SK-N-SH (cell line): ENCODE results near the gene RHBDL3. TPM values are rescaled to one million over a fixed set of nuclear protein-coding genes. Genes with fewer than 3 reads are reported as not detected.

ENCODE experiments used
- CTCF ChIA-PET: fragments of 300-600, 350-600 bp; formaldehyde crosslinking; extraction: SDS; loops from one replicate; lab custom pipeline; 2021; lab: Yijun Ruan, JAX
- POLR2A ChIA-PET: fragments of 350-600 bp; sonication (Branson Sonifier 250); formaldehyde crosslinking; extraction: SDS; loops from one replicate; lab custom pipeline; 2020; ENCODE audit warnings: antibody characterized with exemption, inconsistent platforms; lab: Yijun Ruan, JAX
- DNase-seq: peaks from one replicate; pipeline ENCODE4 v3.0.0; 2012
- H2AFZ ChIP-seq: fragments of 200-600 bp; sonication (generic); 2 replicates; pipeline ENCODE4 v1.8.1; 2016; ENCODE audit warnings: antibody characterized with exemption, mild to moderate bottlenecking, low read depth
- H3F3A ChIP-seq: fragments of 200-600 bp; sonication (generic); replicated peaks from 2 replicates; pipeline ENCODE3; 2016; ENCODE audit warnings: antibody characterized with exemption, mild to moderate bottlenecking; ENCODE audit not compliant: insufficient read depth
- H3K27ac ChIP-seq, 2 experiments: fragments of 200-500 bp in 1 of 2; fragments of 200-600 bp in 1 of 2; sonication (Bioruptor generic) in 1 of 2; sonication (generic), shearing (Covaris generic) in 1 of 2; 2 replicates each; pipeline versions ENCODE4 v1.5.1 to v1.6.1; 2014 to 2016; ENCODE audit warnings: low read depth in 2 of 2, inconsistent platforms in 1 of 2, low read length in 1 of 2, mild to moderate bottlenecking in 1 of 2, mixed read lengths in 1 of 2
- H3K27me3 ChIP-seq: fragments of 200-600 bp; sonication (generic), shearing (Covaris generic); 2 replicates; pipeline ENCODE4 v1.6.1; 2016; ENCODE audit warnings: mixed run types; ENCODE audit not compliant: insufficient read depth
- H3K36me3 ChIP-seq, 2 experiments: fragments of 200-500 bp in 1 of 2; fragments of 200-600 bp in 1 of 2; sonication (Bioruptor generic) in 1 of 2; sonication (generic) in 1 of 2; replicated peaks in 1 of 2; 2 replicates each; pipeline versions ENCODE3 to v1.5.1; 2014 to 2016; ENCODE audit warnings: low read length in 1 of 2, mild to moderate bottlenecking in 1 of 2; ENCODE audit not compliant: insufficient read depth in 2 of 2, control insufficient read depth in 1 of 2
- H3K4me1 ChIP-seq, 2 experiments: fragments of 200-500 bp in 1 of 2; fragments of 200-600 bp in 1 of 2; sonication (Bioruptor generic) in 1 of 2; sonication (generic), shearing (Covaris generic) in 1 of 2; 2 replicates each; pipeline versions ENCODE4 v1.5.1 to v1.6.1; 2014 to 2016; ENCODE audit warnings: low read depth in 1 of 2, low read length in 1 of 2, mixed run types in 1 of 2; ENCODE audit not compliant: insufficient read depth in 2 of 2, control insufficient read depth in 1 of 2
- H3K4me2 ChIP-seq: fragments of 200-600 bp; sonication (generic), shearing (Covaris generic); 2 replicates; pipeline ENCODE4 v1.6.1; 2017; ENCODE audit warnings: mixed run types
- H3K4me3 ChIP-seq, 2 experiments: fragments of 200-500 bp in 1 of 2; fragments of 200-600 bp in 1 of 2; sonication (Bioruptor generic) in 1 of 2; sonication (generic), shearing (Covaris generic) in 1 of 2; 2 replicates each; pipeline versions ENCODE4 v1.5.1 to v1.8.1; 2014 to 2016; ENCODE audit warnings: low read depth in 2 of 2, inconsistent platforms in 1 of 2, low read length in 1 of 2, mild to moderate bottlenecking in 1 of 2, mixed read lengths in 1 of 2, moderate library complexity in 1 of 2
- H3K79me2 ChIP-seq: fragments of 200-600 bp; sonication (generic); 2 replicates; pipeline ENCODE4 v1.8.1; 2017; ENCODE audit warnings: mild to moderate bottlenecking; ENCODE audit not compliant: insufficient read depth
- H3K9ac ChIP-seq: fragments of 200-600 bp; sonication (generic); 2 replicates; pipeline ENCODE4 v1.6.1; 2017; ENCODE audit warnings: mixed run types
- H3K9me2 ChIP-seq: fragments of 200-600 bp; sonication (generic); 2 replicates; pipeline ENCODE4 v1.6.1; 2017; ENCODE audit warnings: mixed run types
- H3K9me3 ChIP-seq: fragments of 200-600 bp; sonication (generic); 2 replicates; pipeline ENCODE4 v1.6.1; 2017; ENCODE audit warnings: mixed run types, mild to moderate bottlenecking, moderate library complexity
- H4K20me1 ChIP-seq: fragments of 200-600 bp; sonication (generic); 2 replicates; pipeline ENCODE4 v1.6.1; 2017; ENCODE audit warnings: mild to moderate bottlenecking, mixed run types; ENCODE audit not compliant: insufficient read depth
- CHD2 ChIP-seq: fragments of 150-350 bp; IDR thresholded peaks from 2 replicates; pipeline ENCODE4 v1.6.1; 2018; ENCODE audit warnings: low read length; ENCODE audit not compliant: partially characterized antibody
- EZH2phosphoT487 ChIP-seq: fragments of 200-600 bp; sonication (generic); IDR thresholded peaks from 2 replicates; pipeline ENCODE4 v1.6.1; 2017; ENCODE audit warnings: low read depth, mixed run types, mild to moderate bottlenecking, antibody characterized with exemption, moderate library complexity, borderline replicate concordance
- FOXJ3 ChIP-seq: sonication (generic); formaldehyde crosslinking; IDR thresholded peaks from 2 replicates; pipeline ENCODE4 v1.5.1; 2020; ENCODE audit warnings: mild to moderate bottlenecking, missing genetic modification reagents
- FOXM1 ChIP-seq: IDR thresholded peaks from 2 replicates; pipeline ENCODE4 v1.4.0; 2012; ENCODE audit warnings: low read depth, mild to moderate bottlenecking
- GATA2 ChIP-seq: sonication (generic); formaldehyde crosslinking; IDR thresholded peaks from 2 replicates; pipeline ENCODE4 v1.5.0; 2020; ENCODE audit warnings: mild to moderate bottlenecking, missing genetic modification reagents
- JUND ChIP-seq: IDR thresholded peaks from 2 replicates; pipeline ENCODE4 v1.4.0; 2012
- MEF2A ChIP-seq: IDR thresholded peaks from 2 replicates; pipeline ENCODE4 v1.4.0; 2012; ENCODE audit warnings: low read depth, borderline replicate concordance
- POLR2AphosphoS5 ChIP-seq: IDR thresholded peaks from 2 replicates; pipeline ENCODE4 v1.6.1; 2012; ENCODE audit warnings: low read depth, low read length
- SIN3A ChIP-seq: IDR thresholded peaks from 2 replicates; pipeline ENCODE4 v1.6.1; 2012; ENCODE audit warnings: low read depth, mild to moderate bottlenecking, low read length, moderate library complexity, borderline replicate concordance
- SMC3 ChIP-seq: IDR thresholded peaks from 2 replicates; pipeline ENCODE4 v1.6.1; 2012; ENCODE audit warnings: low read depth, low read length, improper control_type of control experiment
- TAF1 ChIP-seq: IDR thresholded peaks from 2 replicates; pipeline ENCODE4 v1.6.1; 2012; ENCODE audit warnings: low read depth, mild to moderate bottlenecking, low read length, moderate library complexity, borderline replicate concordance
- TCF12 ChIP-seq: IDR thresholded peaks from 2 replicates; pipeline ENCODE4 v1.4.0; 2012
- whole genome bisulfite sequencing: methylation state at CpG from one replicate; pipeline ENCODE4 v1.1.6; 2017; ENCODE audit warnings: low lambda C conversion rate; 5-methylcytosine and 5-hydroxymethylcytosine counted together
- polyA plus RNA-seq, 3 experiments: library from polyadenylated mRNA; depleted of rRNA; stranded (reverse); fragments of >200 nt; gene quantifications; 2 replicates each; pipeline ENCODE4 v1.2.3, GENCODE V29; 2012
- TF ChIP-seq, protein P1 (sequence below): IDR thresholded peaks from 2 replicates; pipeline ENCODE4 v1.4.0; 2012; ENCODE audit warnings: low read depth, borderline replicate concordance
- TF ChIP-seq, protein P2 (sequence below): IDR thresholded peaks from 2 replicates; pipeline ENCODE4 v1.4.0; 2012; ENCODE audit warnings: low read depth, borderline replicate concordance
- TF ChIP-seq, protein P3 (sequence below): IDR thresholded peaks from 2 replicates; pipeline ENCODE4; 2012
- TF ChIP-seq, protein P4 (sequence below): IDR thresholded peaks from 2 replicates; pipeline ENCODE4 v1.6.1; 2012; ENCODE audit warnings: mild to moderate bottlenecking, low read depth, low read length, moderate library complexity

RHBDL3 gene
- polyA plus RNA-seq, 1 of the 3 experiments (the other 2 are of a cell fraction) = 0.72 TPM

DNA sequence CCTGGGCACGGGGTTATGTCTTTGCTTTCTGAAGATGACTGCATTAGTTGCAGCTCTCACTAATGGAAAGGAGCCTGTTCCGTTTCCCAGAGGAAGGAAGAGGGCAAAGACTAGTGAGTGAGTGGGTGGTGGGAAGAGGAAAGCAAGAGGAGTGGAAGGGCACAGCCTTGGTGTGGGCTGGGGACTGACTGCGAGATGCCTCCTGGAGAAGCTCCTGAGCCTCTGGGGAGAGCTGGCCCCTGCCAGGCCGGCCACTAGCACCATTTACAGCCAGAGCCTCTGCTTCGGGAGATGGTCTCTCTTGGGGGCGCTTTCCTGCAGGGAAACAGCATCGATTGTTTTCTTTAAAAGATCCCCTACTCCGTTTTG, 825 bp upstream of the RHBDL3 start (continued):
- TF ChIP-seq, protein P1, sequence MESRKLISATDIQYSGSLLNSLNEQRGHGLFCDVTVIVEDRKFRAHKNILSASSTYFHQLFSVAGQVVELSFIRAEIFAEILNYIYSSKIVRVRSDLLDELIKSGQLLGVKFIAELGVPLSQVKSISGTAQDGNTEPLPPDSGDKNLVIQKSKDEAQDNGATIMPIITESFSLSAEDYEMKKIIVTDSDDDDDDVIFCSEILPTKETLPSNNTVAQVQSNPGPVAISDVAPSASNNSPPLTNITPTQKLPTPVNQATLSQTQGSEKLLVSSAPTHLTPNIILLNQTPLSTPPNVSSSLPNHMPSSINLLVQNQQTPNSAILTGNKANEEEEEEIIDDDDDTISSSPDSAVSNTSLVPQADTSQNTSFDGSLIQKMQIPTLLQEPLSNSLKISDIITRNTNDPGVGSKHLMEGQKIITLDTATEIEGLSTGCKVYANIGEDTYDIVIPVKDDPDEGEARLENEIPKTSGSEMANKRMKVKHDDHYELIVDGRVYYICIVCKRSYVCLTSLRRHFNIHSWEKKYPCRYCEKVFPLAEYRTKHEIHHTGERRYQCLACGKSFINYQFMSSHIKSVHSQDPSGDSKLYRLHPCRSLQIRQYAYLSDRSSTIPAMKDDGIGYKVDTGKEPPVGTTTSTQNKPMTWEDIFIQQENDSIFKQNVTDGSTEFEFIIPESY = no peak

DNA sequence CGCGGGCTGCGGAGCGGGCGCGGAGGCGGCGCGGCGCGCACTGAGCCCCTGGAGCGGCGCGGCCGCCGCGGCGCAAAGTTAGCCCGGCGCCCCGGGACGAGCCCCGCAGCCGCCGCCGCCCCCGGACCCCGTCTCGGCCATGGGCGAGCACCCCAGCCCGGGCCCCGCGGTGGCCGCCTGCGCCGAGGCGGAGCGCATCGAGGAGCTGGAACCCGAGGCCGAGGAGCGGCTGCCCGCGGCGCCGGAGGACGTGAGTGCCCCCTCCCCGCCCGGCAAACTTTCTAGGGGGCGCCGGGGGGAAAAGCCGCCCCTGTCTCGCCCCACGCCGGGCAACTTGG, 388 bp downstream of the RHBDL3 start:
- no peaks in the 10 kb centered on the region for H3K36me3 ChIP-seq
- no CpG with 5 or more reads among the region's 55 CpGs for WGBS
- peaks cover 7% of the 10 kb centered on the region; the same call in 1 of the 2 replicates for H3K27me3 ChIP-seq
- TF ChIP-seq SIN3A = no peak
- TF ChIP-seq TCF12 = no peak
- no peak for TF ChIP-seq FOXJ3 (CRISPR knock-in tag)
- no peak for TF ChIP-seq CHD2
- TF ChIP-seq SMC3 = no peak
- TF ChIP-seq POLR2AphosphoS5 = no peak
- H3K9ac ChIP-seq = no peak overlapping the region
- 0 out of 2 replicates have a peak overlapping the region, but pooled peaks have one; percentile 63 for H2AFZ ChIP-seq
- H3K4me2 ChIP-seq = peak overlapping the region; percentile 91
- ChIA-PET POLR2A (interaction anchor here (1.1 kb wide), 1 partner anchor 17 kb away, joined by 3 read pairs; no protein-coding TSS in a partner anchor), CTCF (interaction anchor here (1.0 to 4.6 kb wide), 4 partner anchors 8 to 31 kb away, joined by 3 to 25 read pairs (median 4); no protein-coding TSS in a partner anchor)
- H3K4me3 ChIP-seq = peak overlapping the region; percentile 60 to 64
- no peaks in the 10 kb centered on the region for H3K9me3 ChIP-seq
- no peaks in the 10 kb centered on the region for H3K79me2 ChIP-seq
- peaks cover 11% of the 10 kb centered on the region for H3F3A ChIP-seq
- H3K27ac ChIP-seq = no peak overlapping the region
- no peaks in the 10 kb centered on the region for H4K20me1 ChIP-seq
- peaks cover 0 to 10% of the 10 kb centered on the region in 2 experiments; a peak in 1 of 4 replicates for H3K4me1 ChIP-seq
- no peaks in the 10 kb centered on the region for H3K9me2 ChIP-seq
- DNase-seq = no peak

DNA sequence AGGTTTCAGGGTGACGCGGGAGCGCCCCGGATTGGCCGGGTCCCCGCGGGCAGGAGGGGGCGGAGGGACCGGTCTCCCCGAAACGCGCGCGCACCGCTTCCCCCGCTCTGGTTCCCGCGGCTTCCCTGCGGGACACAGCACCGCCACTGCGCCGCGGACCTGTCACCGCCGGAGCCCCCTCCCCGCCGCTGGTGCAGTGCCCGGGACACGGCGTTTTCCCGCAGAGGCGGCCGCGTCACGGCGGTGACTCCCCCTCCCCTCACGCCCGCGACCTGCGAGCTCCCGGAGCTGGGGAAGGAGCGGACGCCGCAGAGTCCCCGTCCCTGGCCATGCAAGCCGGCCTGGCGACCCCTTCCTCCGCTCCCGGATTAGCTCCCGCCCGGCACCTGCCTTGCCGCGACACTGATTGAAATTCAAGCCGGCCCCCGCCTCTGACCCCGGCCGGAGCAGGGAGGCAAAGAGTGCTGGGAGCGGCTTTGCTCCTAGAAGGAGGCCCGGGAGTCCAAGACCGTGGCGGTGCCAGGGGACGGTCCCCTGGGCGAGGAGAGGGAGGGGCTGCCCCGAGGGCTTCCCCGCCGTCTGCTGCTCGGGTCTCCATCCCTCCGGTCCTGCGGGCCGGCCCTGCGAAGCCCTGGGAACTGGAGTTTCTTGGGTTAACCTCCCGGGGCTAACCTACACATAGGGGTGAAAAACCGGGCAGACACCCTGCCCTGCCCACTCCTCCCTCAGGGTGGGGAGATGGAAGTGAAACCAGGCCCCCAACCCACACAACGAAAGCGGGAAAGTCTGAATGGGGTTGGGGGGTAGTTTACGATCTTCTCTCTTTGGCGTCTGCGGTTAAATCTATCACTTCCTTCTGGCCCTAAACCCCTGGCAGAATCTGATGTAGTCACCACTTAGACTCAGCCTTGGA, 1.0 kb downstream of the RHBDL3 start:
- H3K4me1 ChIP-seq = peaks cover 0 to 10% of the 10 kb centered on the region in 2 experiments; a peak in 1 of 4 replicates
- H3K79me2 ChIP-seq = no peaks in the 10 kb centered on the region
- no peaks in the 10 kb centered on the region for H3K36me3 ChIP-seq
- H3F3A ChIP-seq = peaks cover 11% of the 10 kb centered on the region
- WGBS = 29% methylated on average over 19 of the region's 78 CpGs
- no peaks in the 10 kb centered on the region for H4K20me1 ChIP-seq
- POLR2A ChIA-PET = interaction anchor here (1.1 kb wide), 1 partner anchor 16 kb away, joined by 3 read pairs; no protein-coding TSS in a partner anchor
- peaks cover 7% of the 10 kb centered on the region; the same call in 1 of the 2 replicates for H3K27me3 ChIP-seq
- CTCF ChIA-PET = interaction anchor here (0.7 to 4.6 kb wide), 5 partner anchors 9 to 30 kb away, joined by 3 to 25 read pairs (median 4); no protein-coding TSS in a partner anchor
- peak overlapping the region; percentile 91 for H3K4me2 ChIP-seq
- H3K9ac ChIP-seq = no peak overlapping the region
- no peaks in the 10 kb centered on the region for H3K9me3 ChIP-seq
- peak overlapping the region; percentile 60 to 64 for H3K4me3 ChIP-seq
- no peaks in the 10 kb centered on the region for H3K9me2 ChIP-seq
- peak overlapping the region; percentile 63; the same call in 1 of the 2 replicates for H2AFZ ChIP-seq
- H3K27ac ChIP-seq = no peak overlapping the region
- peak; percentile 79 for DNase-seq
- TF ChIP-seq, protein P2, sequence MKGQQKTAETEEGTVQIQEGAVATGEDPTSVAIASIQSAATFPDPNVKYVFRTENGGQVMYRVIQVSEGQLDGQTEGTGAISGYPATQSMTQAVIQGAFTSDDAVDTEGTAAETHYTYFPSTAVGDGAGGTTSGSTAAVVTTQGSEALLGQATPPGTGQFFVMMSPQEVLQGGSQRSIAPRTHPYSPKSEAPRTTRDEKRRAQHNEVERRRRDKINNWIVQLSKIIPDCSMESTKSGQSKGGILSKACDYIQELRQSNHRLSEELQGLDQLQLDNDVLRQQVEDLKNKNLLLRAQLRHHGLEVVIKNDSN = no peak
- TF ChIP-seq EZH2phosphoT487 (no peak), TAF1 (no peak), CHD2 (no peak), JUND (no peak), FOXJ3 (CRISPR knock-in tag) (no peak), FOXM1 (no peak), POLR2AphosphoS5 (no peak), MEF2A (no peak), GATA2 (CRISPR knock-in tag) (no peak)
- TF ChIP-seq, protein P3, sequence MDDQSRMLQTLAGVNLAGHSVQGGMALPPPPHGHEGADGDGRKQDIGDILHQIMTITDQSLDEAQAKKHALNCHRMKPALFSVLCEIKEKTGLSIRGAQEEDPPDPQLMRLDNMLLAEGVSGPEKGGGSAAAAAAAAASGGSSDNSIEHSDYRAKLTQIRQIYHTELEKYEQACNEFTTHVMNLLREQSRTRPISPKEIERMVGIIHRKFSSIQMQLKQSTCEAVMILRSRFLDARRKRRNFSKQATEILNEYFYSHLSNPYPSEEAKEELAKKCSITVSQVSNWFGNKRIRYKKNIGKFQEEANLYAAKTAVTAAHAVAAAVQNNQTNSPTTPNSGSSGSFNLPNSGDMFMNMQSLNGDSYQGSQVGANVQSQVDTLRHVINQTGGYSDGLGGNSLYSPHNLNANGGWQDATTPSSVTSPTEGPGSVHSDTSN = no peak
- TF ChIP-seq, protein P4, sequence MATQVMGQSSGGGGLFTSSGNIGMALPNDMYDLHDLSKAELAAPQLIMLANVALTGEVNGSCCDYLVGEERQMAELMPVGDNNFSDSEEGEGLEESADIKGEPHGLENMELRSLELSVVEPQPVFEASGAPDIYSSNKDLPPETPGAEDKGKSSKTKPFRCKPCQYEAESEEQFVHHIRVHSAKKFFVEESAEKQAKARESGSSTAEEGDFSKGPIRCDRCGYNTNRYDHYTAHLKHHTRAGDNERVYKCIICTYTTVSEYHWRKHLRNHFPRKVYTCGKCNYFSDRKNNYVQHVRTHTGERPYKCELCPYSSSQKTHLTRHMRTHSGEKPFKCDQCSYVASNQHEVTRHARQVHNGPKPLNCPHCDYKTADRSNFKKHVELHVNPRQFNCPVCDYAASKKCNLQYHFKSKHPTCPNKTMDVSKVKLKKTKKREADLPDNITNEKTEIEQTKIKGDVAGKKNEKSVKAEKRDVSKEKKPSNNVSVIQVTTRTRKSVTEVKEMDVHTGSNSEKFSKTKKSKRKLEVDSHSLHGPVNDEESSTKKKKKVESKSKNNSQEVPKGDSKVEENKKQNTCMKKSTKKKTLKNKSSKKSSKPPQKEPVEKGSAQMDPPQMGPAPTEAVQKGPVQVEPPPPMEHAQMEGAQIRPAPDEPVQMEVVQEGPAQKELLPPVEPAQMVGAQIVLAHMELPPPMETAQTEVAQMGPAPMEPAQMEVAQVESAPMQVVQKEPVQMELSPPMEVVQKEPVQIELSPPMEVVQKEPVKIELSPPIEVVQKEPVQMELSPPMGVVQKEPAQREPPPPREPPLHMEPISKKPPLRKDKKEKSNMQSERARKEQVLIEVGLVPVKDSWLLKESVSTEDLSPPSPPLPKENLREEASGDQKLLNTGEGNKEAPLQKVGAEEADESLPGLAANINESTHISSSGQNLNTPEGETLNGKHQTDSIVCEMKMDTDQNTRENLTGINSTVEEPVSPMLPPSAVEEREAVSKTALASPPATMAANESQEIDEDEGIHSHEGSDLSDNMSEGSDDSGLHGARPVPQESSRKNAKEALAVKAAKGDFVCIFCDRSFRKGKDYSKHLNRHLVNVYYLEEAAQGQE = no peak
